Measurements from ENCODE around the gene IL16.

- TF ChIP-seq, protein P1, sequence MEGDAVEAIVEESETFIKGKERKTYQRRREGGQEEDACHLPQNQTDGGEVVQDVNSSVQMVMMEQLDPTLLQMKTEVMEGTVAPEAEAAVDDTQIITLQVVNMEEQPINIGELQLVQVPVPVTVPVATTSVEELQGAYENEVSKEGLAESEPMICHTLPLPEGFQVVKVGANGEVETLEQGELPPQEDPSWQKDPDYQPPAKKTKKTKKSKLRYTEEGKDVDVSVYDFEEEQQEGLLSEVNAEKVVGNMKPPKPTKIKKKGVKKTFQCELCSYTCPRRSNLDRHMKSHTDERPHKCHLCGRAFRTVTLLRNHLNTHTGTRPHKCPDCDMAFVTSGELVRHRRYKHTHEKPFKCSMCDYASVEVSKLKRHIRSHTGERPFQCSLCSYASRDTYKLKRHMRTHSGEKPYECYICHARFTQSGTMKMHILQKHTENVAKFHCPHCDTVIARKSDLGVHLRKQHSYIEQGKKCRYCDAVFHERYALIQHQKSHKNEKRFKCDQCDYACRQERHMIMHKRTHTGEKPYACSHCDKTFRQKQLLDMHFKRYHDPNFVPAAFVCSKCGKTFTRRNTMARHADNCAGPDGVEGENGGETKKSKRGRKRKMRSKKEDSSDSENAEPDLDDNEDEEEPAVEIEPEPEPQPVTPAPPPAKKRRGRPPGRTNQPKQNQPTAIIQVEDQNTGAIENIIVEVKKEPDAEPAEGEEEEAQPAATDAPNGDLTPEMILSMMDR (IDR thresholded peaks at IDR 0.05 in 8 of 11, conservative IDR thresholded peaks at IDR 0.05 in 3 of 11): no peak
- TF ChIP-seq POLR2AphosphoS5 (IDR thresholded peaks at IDR 0.05) (no peak), POLR2A (IDR thresholded peaks at IDR 0.05) (no peak)
These were observed 77.6 kb downstream of the IL16 start for GRCh38 chr15:81274255-81274654.
